Retina (tissue), 1 donor: Measurements from ENCODE around the gene ABCF3.

Source experiments
- DNase-seq: peaks from one replicate; pipeline ENCODE4 v3.0.0-alpha.2; 2016

ABCF3 gene

DNA sequence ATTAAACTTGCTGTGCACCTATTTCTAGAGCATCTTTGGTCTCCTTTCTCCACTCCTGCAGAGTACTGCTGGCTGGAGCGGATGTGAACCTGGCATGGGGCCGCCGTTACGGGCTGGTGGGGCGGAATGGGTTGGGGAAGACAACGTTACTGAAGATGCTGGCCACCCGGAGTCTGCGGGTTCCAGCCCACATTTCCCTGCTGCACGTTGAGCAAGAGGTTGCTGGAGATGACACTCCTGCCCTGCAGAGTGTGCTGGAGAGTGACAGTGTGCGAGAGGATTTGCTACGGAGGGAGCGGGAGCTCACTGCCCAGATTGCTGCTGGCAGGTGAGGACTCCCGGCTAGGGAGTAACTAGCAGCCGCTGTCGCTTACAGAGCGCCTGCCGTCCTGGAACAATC lies 2.1 kb downstream of the ABCF3 start:
- no peak for DNase-seq

DNA sequence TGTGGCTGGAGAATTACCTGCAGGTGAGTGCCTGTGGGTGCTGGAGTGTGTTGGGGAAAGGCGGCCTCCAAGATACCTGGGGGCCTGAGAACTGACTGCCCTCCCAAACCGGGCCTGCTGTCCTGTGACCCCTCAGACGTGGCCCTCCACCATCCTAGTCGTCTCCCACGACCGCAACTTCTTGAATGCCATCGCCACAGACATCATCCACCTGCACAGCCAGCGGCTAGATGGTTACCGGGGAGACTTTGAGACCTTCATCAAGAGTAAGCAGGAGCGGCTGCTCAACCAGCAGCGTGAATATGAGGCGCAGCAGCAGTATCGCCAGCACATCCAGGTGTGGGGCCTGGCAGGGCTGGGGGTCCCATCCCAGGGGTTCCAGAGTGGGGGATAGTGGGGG lies 3.4 kb downstream of the ABCF3 start:
- DNase-seq, result no peak

- DNase-seq, result no peak
Observed at GRCh38 chr3:184192889-184193288, 6.9 kb downstream of the ABCF3 start.

GRCh38 chr3:184193991-184194539 lies 8.1 kb downstream of the ABCF3 start:
- no peak for DNase-seq

DNA sequence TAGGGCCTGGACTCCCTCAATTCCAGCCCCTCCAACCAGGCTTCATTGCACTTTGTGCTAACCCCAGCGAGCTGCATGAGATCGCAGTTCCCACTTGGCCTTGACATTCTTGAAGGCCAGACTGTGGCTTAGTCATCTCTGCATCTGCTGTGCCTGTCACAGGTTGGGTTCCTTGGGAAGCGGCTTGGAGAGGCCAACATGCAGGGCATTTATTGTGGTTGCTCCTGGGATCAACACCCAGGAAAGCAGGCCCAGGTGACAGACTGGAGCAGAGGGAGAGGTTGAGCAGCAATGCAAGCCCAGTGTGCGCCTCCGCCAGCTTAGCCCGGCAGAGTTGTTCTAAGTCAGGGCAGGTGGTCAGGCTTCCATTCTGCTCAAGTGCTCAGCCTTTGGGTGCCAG lies 10.5 kb downstream of the ABCF3 start:
- DNase-seq, result no peak

DNA sequence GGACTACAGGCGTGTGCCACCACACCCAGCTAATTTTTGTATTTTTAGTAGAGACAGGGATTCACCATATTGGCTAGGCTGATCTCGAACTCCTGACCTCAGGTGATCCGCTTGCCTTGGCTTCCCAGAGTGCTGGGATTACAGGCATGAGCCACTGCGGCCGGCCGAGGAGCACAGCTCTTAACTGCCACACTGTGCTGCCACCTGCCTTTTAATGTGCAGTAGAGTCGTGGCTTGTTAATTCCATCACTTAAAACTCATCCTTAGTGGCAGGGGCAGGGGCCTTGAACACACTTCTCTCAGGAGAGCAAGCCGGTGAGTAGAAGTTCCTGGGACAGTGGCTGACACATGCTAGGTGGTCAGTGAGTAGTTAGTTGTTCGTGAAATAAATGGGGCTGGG lies 12.5 kb downstream of the ABCF3 start:
- no peak for DNase-seq

- DNase-seq, result no peak
Observed at GRCh38 chr3:184200825-184201224, 14.8 kb downstream of the ABCF3 start.

GRCh38 chr3:184203526-184203925 lies 17.5 kb downstream of the ABCF3 start:
- DNase-seq, result no peak

DNA sequence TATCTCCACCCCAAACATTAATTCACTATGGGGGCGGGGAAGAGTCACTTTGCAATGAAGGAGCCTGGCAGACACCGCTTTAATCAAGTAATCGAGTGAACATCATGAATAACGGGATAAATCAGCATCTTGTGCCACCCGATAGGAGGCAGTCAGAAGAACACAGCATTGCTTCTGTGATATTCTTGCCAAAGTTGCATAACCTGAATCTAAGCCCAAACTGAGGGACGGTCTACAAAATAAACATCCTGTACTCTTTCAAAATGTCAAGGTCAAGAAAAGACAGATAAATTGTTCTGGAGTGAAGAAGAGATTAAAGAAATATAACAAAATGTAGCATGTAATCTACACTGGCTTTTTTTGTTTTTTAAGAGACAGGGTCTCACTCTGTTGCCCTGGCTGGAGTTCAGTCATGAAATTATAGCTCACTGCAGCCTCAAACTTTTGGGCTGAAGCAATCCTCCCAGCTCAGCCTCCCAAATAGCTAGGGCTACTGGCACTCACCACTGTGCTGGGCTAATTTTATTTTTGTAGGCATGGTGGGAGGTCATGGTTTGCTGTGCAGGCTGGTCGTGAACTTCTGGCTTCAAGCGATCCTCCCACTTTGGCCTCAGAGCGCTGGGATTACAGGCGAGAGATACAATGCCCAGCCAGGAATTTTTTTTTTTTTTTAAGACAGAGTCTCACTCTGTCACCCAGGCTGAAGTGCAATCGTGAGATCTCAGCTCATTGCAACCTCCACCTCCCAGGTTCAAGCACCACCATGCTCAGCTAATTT lies 23.3 kb downstream of the ABCF3 start:
- DNase-seq, result no peak

GRCh38 chr3:184211297-184211696 lies 25.3 kb downstream of the ABCF3 start:
- DNase-seq, result no peak

GRCh38 chr3:184211718-184212117 lies 25.7 kb downstream of the ABCF3 start:
- no peak for DNase-seq

- DNase-seq, result no peak
Observed at GRCh38 chr3:184218814-184219213, 32.8 kb downstream of the ABCF3 start.

GRCh38 chr3:184222521-184222920 lies 36.5 kb downstream of the ABCF3 start:
- no peak for DNase-seq

DNA sequence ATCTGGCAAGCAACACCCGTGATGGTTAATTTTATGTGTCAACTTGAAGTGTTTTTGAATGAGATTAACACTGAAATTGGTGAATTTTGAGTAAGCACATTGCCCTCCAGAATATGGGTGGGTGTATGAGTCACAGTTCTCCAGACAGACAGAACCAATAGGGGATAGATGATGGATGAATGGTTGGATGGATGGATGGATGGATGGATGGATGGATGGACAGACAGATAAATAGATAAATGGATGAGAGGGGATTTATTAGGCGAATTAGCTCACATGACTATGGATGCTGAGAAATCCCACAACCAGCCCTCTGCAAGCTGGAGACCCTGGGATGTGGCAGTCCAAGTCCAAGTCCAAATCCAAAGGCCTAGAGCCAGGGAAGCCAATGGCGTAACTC lies 37.9 kb downstream of the ABCF3 start:
- no peak for DNase-seq

DNA sequence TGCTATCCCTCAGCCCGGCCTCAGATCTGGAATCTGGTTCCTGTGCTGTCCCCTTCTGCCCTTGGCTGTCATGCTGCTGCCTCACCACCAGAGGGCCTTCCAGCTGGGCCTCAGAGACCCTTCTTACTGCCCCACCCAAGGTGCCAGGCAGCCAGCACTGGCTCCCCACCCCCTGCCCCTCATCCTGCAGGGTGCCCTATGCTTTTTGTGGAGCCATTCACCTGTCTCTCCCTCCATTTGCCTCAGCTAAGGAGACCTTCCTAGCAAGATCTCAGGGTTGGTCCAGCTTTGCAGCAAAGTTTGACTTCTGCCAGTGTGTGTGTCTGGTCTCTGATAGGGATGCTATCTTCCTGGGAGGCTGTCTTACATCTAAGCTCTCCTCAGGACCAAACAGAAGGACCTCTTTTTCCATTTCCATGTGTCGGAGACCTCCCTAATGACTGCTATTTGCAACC lies 41.5 kb downstream of the ABCF3 start:
- no peak for DNase-seq

GRCh38 chr3:184228376-184229137 lies 42.6 kb downstream of the ABCF3 start:
- DNase-seq, result peak; percentile 30

DNA sequence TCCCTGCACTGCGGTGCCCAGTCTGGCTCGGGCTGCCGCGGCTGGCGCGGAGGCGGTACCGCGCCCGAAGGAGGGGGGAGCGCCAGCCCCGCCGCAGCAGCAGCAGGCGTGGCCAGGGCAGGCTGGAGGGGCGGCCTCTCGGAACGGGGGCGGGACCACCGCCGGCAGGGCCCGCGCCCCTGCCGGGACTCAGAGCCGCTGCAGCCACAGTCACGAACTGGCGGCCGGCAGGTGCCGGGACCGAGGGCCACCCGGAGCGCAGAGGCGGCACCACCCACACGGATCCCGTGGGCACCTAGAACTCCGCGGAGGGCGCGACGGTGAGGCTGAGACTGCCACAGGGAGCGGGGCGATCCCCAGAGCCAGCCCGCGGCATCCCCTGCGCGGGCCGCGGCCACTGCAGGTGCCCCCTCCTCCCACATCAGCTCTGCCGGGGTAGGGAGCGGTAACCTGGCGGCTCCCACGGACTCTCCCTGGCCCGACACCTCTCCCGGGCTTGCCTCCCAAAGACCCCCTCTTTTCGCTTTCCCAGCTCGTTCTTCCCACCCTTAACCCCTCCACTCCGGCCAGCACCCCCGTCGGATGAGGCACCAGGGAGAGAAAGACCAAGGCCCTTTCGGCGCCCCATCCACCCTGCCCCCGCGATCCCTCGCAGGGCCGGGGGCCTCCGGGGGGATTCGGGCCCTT lies 43.5 kb downstream of the ABCF3 start, which contains the start of gene VWA5B2:
Gene VWA5B2, plus strand, starts transcription at position 192 of the 687 bp plus-strand sequence. CDS start 944 bp downstream, outside the sequence.
- peak; percentile 86 for DNase-seq

DNA sequence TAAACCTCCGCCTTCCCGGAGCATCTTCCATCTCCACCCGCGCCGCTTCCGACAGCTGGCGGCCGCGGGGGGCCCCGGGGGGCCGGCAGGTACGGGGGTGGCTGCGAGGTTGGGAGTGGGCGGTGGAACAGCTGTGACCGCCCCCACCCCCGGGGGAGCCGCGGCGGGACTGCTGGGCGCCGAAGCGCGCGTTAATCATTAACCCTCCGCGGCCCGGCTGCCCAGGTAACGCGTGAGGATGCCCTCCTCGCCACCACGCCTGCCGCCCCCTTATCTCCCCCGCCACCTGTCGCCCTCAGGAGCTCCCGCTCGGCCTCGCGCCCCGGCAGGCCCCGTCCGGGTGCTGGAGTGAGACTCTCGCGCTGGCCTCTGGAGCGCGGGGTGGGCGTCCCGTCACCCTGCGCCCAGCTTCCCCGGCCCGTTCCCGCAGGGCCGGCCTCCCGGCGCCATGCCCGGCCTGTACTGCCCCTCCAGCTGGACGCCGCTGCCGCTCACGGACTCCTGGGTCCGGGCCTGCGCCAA lies 44.1 kb downstream of the ABCF3 start:
- peak; percentile 46 for DNase-seq

DNA sequence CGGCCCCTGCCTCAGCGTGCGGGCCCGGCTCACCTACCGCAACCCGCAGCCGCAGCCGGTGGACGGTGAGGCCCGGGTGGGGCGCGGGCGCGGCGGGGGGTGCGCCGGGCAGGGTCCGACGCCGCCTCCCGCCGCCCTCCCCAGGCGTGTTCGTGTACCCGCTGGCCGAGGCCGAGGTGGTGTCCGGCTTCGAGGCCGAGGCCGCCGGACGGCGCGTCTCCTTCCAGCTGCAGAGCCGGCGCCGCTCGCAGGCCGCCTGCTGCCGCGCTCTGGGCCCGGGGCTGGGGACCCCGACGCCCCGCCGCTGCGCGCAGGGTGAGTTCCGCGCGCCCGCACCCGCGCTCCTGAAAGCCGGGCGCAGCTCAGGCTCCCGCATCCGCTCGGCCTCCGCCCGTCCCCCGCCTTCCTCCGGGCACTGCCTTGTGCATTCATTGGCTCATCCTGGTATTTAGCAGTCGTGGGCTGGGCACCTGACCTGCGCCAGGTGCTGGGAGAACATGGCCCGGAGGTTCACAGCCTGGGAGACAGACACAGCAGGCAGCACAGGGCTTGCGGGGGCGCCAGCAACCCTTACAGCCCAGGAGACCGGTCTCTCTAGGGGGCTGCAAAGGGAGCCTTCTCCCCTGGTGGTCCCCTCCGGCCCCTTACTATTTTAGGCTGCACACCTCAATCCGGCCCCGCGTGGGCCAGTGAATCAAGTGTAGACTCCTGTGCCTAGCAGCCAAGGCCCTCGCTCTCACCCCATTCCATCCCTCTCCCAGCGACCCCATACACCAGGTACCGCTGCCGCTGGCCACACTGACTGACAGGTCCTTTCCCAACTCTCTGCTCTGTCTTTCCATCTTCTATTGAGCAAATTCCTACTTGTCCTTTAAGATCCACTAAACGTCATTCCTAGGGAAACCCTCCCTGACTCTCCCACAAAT lies 44.9 kb downstream of the ABCF3 start:
- peak; percentile 34 for DNase-seq

- DNase-seq, result no peak
Observed at GRCh38 chr3:184231671-184232070, 45.7 kb downstream of the ABCF3 start.

DNA sequence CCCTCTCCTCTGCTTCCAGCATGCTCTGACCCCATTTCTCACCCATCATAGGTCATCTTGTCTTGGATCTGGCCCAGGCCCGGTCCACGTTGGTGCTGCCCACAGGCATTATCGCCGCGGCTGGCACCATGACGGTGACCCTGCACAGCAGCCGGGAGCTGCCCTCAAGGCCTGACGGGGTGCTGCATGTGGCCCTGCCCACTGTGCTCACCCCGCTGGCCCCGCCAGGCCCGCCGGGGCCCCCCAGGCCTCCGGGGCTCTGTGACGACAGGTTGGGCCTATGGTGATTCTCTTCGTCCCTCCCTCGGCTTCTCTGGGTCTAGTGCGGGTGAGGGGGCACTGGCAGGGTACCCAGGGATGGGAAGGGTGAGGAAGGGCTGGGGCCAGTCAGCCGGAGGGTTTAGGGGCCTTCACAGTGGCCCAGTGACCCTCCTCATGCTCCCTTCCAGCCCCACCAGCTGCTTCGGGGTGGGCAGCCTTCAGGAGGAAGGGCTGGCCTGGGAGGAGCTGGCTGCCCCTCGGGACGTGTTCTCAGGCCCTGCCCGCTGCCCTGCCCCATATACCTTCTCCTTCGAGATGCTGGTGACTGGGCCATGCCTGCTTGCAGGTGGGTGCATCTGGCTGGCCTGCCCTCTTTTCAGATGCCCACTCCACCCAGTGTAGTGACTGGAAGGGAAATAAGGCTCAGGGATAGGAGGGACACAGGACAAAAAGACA lies 47.3 kb downstream of the ABCF3 start:
- no peak for DNase-seq
